Common myeloid progenitor, CD34-positive (primary cell): Measurements from ENCODE around the gene PUM1.

Experiments
- CTCF ChIA-PET: fragments of 350-600 bp; sonication (Branson Sonifier 250); formaldehyde crosslinking; loops from one replicate; lab custom pipeline; 2021; ENCODE audit warnings: antibody characterized with exemption; lab: Charles Lee
- POLR2A ChIA-PET: fragments of 350-600 bp; sonication (Branson Sonifier 250); formaldehyde crosslinking; loops from one replicate; lab custom pipeline; 2021; ENCODE audit warnings: antibody characterized with exemption; lab: Charles Lee
- DNase-seq, 3 donors: peaks; one replicate each; pipeline versions ENCODE4 v3.0.0 to v3.0.0-alpha.2; 2013
- H3K27ac ChIP-seq, 2 experiments: 1 replicate in 1 of 2; 2 replicates in 1 of 2; pipeline ENCODE4 v1.7.0; 2013; ENCODE audit warnings: inconsistent platforms in 2 of 2, low read length in 2 of 2, mild to moderate bottlenecking in 2 of 2, low read depth in 1 of 2, moderate library complexity in 1 of 2; ENCODE audit not compliant: severe bottlenecking in 2 of 2, insufficient read depth in 1 of 2, poor library complexity in 1 of 2
- H3K27me3 ChIP-seq, 5 experiments: replicated peaks in 2 of 5; 1 replicate in 3 of 5; 2 replicates in 2 of 5; pipeline versions ENCODE4 v1.6.1 to v1.7.0; 2013; ENCODE audit warnings: low read length in 4 of 5, mild to moderate bottlenecking in 2 of 5, moderate library complexity in 2 of 5, inconsistent platforms in 1 of 5; ENCODE audit not compliant: insufficient read depth in 5 of 5, control insufficient read depth in 4 of 5
- H3K36me3 ChIP-seq, 4 experiments: 1 replicate in 2 of 4; 2 replicates in 2 of 4; pipeline versions ENCODE4 v1.6.1 to v1.7.0; 2013; ENCODE audit warnings: low read length in 3 of 4, control low read depth in 1 of 4, mild to moderate bottlenecking in 1 of 4; ENCODE audit not compliant: control insufficient read depth in 4 of 4, insufficient read depth in 4 of 4
- H3K4me1 ChIP-seq, 4 experiments: 1 replicate in 3 of 4; 2 replicates in 1 of 4; pipeline versions ENCODE4 v1.6.1 to v1.7.1; 2013; ENCODE audit warnings: low read length in 3 of 4, mild to moderate bottlenecking in 3 of 4, control low read depth in 1 of 4, inconsistent platforms in 1 of 4, moderate library complexity in 1 of 4; ENCODE audit not compliant: control insufficient read depth in 4 of 4, insufficient read depth in 4 of 4; ENCODE audit errors: control extremely low read depth in 1 of 4
- H3K4me3 ChIP-seq, 7 experiments: 1 replicate in 4 of 7; 2 replicates in 3 of 7; pipeline versions ENCODE4 v1.5.1 to v1.7.0; 2013; ENCODE audit warnings: mild to moderate bottlenecking in 7 of 7, low read length in 6 of 7, moderate library complexity in 6 of 7, inconsistent platforms in 2 of 7, low read depth in 2 of 7, control low read depth in 1 of 7; ENCODE audit not compliant: insufficient read depth in 4 of 7, control insufficient read depth in 1 of 7; ENCODE audit errors: extremely low read depth in 1 of 7
- H3K9me3 ChIP-seq, 5 experiments: 1 replicate in 4 of 5; 2 replicates in 1 of 5; pipeline versions ENCODE4 v1.6.1 to v1.7.1; 2013; ENCODE audit warnings: low read length in 4 of 5, mild to moderate bottlenecking in 2 of 5, inconsistent platforms in 1 of 5, low read depth in 1 of 5, moderate library complexity in 1 of 5; ENCODE audit not compliant: control insufficient read depth in 4 of 5, insufficient read depth in 2 of 5; ENCODE audit errors: control extremely low read depth in 1 of 5
- WGBS: methylation state at CpG from one replicate; pipeline ENCODE4 v1.1.5; 2013; ENCODE audit not compliant: insufficient coverage; 5-methylcytosine and 5-hydroxymethylcytosine counted together

PUM1 gene

GRCh38 chr1:30907481-30908315 is 157.8 kb downstream of the PUM1 start:
- H3K9me3 ChIP-seq = no peaks in the 10 kb centered on the region
- CTCF ChIA-PET = interaction anchor here (0.9 to 8.4 kb wide), 3 partner anchors 106 to 110 kb away, joined by 4 to 252 read pairs (median 29); no protein-coding TSS in a partner anchor
- DNase-seq = no peak
- H3K36me3 ChIP-seq = no peaks in the 10 kb centered on the region
- POLR2A ChIA-PET = no interaction called here
- WGBS = 14% methylated on average over 20 of the region's 47 CpGs
- H3K27me3 ChIP-seq = peaks cover 0 to 78% (median 41%) of the 10 kb centered on the region in 5 experiments
- no peak overlapping the region for H3K27ac ChIP-seq
- H3K4me3 ChIP-seq = no peak overlapping the region
- H3K4me1 ChIP-seq = peaks cover 0 to 18% (median 8%) of the 10 kb centered on the region in 4 experiments

DNA sequence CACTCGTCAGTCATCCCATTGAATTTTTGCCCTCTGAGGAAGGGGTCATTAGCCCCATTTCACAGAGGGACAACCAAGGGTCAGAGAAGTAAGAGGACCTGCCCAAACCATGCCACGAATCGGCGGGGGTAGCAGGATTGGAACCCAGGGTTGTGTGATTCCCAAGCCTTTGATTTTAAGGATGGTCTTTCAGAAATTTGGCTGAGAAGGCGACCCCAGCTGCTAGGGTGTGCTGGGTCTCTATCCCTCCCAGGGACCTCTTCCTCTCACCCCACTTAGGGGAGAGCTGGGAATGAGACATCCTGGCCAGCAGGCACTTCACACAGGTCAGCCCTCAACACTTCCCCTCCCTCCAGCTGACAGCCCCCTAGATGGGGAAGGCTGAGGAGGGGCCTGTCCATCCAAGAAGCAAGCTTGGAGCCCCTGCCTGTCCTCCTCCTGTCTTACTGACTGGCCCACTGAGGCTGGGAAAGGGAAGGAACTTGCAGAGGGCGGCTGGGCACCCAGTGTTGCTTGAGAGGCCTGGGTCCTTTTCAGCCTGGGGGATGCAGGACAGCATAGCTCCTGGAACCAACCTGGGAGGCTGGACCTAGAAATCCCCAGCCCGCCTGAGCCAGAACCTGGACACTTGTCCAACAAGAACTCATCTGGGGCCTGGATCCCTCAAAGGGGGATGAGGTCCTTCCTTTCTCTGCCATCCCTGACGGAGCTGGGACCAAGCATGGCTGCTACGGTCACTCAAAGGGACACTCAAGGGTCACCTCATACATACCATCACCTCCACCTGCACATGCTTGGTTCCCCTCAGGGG is 158.7 kb downstream of the PUM1 start:
- Histone ChIP-seq H3K4me1 (peaks cover 0 to 11% (median 3%) of the 10 kb centered on the region in 4 experiments), H3K27me3 (peaks cover 0 to 87% (median 41%) of the 10 kb centered on the region in 5 experiments), H3K4me3 (no peak overlapping the region), H3K9me3 (no peaks in the 10 kb centered on the region), H3K36me3 (no peaks in the 10 kb centered on the region), H3K27ac (no peak overlapping the region)
- WGBS = 90% methylated on average over 8 of the region's 9 CpGs
- no peak for DNase-seq
- ChIA-PET CTCF (interaction anchor here (0.9 to 3.3 kb wide), 6 partner anchors 12 to 185 kb away, joined by 3 to 29 read pairs (median 4); no protein-coding TSS in a partner anchor), POLR2A (no interaction called here)

DNA sequence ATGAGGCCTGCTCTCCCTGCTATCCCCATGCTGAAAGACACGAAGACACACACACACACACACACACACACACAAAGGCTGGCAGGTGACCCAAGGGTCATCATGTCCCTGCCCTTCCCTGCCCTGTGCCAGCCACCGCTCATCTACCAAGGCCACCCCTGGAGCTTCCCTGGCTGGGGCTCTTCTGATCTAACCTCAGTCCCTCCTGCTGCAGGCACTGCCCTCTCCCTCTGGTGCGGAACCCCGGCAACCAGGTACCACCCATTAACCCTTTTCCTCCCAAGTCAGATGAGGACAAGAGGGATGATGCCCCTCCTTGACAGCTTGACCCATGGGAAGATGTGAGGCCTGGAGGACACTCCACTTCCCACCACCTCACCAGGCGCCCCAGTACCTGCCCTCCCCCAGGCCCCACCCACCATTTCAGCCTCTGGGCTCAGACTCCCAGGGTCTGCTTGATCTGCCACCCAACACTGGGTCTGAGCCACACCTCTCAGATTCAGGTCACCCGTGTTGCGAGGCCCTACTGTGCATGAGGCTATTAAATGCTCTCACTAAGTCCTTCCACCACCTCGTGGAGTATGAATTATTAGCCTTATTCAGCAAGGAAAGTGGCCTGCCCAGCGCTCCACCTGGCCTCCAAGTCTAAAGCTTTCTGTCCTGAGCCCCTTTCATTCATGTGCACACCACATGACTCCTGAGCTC is 159.4 kb downstream of the PUM1 start:
- POLR2A ChIA-PET = no interaction called here
- Histone ChIP-seq H3K4me1 (peaks cover 0 to 9% (median 3%) of the 10 kb centered on the region in 4 experiments), H3K9me3 (no peaks in the 10 kb centered on the region), H3K36me3 (no peaks in the 10 kb centered on the region), H3K27me3 (peaks cover 0 to 87% (median 41%) of the 10 kb centered on the region in 5 experiments), H3K4me3 (no peak overlapping the region), H3K27ac (no peak overlapping the region)
- DNase-seq = no peak
- CTCF ChIA-PET = interaction anchor here (0.7 to 3.3 kb wide), 8 partner anchors 11 to 185 kb away, joined by 3 to 29 read pairs (median 4); no protein-coding TSS in a partner anchor
- WGBS = 74% methylated on average over 4 of the region's 9 CpGs

DNA sequence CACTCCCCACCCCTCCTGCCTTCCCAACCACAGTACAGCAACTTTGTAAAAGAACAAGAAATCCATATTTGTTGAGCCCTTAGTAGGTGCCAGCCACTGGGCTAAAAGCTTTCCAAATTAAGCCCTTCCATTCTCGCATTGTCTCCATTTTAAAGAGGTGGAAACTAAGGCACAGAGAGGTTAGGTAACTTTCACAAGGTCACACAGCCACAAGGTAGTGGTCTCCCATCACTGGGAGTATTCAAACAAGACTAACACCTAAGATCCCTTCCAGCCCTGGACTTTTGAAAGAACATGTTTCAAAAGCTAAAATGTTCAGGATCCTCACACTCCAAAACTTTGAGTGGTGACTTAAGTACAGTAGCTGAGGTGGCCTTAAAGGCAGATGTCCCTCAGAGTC is 160.1 kb downstream of the PUM1 start:
- no peaks in the 10 kb centered on the region for H3K9me3 ChIP-seq
- peaks cover 0 to 9% (median 3%) of the 10 kb centered on the region in 4 experiments for H3K4me1 ChIP-seq
- no peak overlapping the region for H3K27ac ChIP-seq
- H3K4me3 ChIP-seq = no peak overlapping the region
- no peaks in the 10 kb centered on the region for H3K36me3 ChIP-seq
- peaks cover 0 to 85% (median 37%) of the 10 kb centered on the region in 5 experiments for H3K27me3 ChIP-seq
- DNase-seq = no peak
- ChIA-PET POLR2A (no interaction called here), CTCF (interaction anchor here (0.7 to 3.3 kb wide), 8 partner anchors 10 to 184 kb away, joined by 3 to 29 read pairs (median 4); no protein-coding TSS in a partner anchor)
- 89% methylated on average over 1 of the region's 1 CpG for WGBS

DNA sequence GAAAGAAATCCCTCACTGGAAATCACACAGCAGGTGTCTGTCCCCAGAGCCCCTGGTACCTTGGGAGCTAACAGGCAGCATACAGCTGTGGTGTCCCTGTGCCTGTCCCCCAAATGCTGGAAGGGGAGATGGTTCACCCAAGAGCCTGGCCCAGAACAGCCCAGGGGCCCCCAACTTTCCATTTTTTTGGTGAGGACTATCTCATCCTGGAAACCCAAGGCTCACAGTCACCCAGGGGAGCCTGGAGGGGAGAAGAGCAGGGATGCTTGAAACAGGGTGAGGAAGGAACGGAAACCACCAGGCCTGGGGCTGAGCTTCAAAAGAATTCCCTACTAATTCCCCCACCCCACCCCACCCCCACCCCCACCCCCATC is 160.6 kb downstream of the PUM1 start:
- no CpG with 5 or more reads among the region's 1 CpG for WGBS
- H3K27me3 ChIP-seq = peaks cover 0 to 85% (median 39%) of the 10 kb centered on the region in 5 experiments
- CTCF ChIA-PET = interaction anchor here (1.0 to 3.3 kb wide), 7 partner anchors 8 to 179 kb away, joined by 3 to 29 read pairs (median 4); no protein-coding TSS in a partner anchor
- no peaks in the 10 kb centered on the region for H3K9me3 ChIP-seq
- H3K4me3 ChIP-seq = no peak overlapping the region
- H3K27ac ChIP-seq = no peak overlapping the region
- no peaks in the 10 kb centered on the region for H3K36me3 ChIP-seq
- no peak for DNase-seq
- POLR2A ChIA-PET = no interaction called here
- H3K4me1 ChIP-seq = peaks cover 0 to 9% (median 3%) of the 10 kb centered on the region in 4 experiments

DNA sequence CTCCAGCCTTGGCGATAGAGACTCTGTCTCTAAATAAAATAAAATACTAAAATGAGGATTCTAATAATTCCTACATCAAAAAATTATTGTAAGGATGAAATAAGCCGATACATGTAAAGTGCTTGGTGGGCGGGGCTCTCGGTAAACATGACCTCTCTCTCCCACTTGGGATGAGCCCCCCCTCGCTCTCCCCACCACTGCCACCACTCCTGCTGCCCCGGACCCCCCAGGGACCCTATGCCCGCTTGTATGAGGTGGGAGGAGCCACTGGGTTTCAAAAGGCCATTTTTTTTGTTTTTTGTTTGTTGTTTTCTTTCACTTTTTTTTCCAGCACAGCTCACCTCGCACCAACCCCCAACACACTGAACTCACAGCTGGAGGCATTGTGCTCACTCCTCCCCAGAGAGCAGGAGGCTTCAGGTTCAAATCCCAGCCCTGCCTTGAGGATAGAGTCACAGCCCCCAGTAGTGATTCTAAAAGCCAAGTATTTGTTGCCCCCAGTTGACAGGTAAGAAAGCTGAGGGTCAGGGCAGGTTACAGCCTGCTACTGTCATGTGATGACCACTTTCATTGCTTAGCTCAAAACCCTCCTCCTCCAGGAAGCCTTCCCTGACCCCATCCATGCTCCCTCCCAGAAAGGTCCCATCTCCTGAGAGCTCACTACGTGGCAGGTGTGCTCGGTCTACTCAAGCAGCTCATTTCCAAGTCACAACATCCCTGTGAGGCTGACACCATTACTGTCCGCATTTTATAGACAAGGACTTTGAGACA is 161.1 kb downstream of the PUM1 start:
- H3K27ac ChIP-seq = no peak overlapping the region
- H3K27me3 ChIP-seq = peaks cover 0 to 85% (median 35%) of the 10 kb centered on the region in 5 experiments
- H3K4me3 ChIP-seq = no peak overlapping the region
- no peak for DNase-seq
- peaks cover 0 to 9% (median 3%) of the 10 kb centered on the region in 4 experiments for H3K4me1 ChIP-seq
- POLR2A ChIA-PET = no interaction called here
- 71% methylated on average over 3 of the region's 11 CpGs for WGBS
- no peaks in the 10 kb centered on the region for H3K36me3 ChIP-seq
- CTCF ChIA-PET = interaction anchor here (1.0 to 3.3 kb wide), 7 partner anchors 9 to 179 kb away, joined by 3 to 29 read pairs (median 3); no protein-coding TSS in a partner anchor
- no peaks in the 10 kb centered on the region for H3K9me3 ChIP-seq
